Mesenchymal stem cell (in vitro differentiated cells and primary cell): Measurements from ENCODE around the gene TAF9.
A peak's percentile ranks its signal among the peaks of the same experiment; 100 is the strongest.

Source experiments
- DNase-seq: peaks from one replicate; pipeline ENCODE4 v3.0.0-alpha.2; 2013
- H2AFZ ChIP-seq: one replicate; pipeline ENCODE4 v1.6.1; 2013; ENCODE audit warnings: low read depth, mild to moderate bottlenecking, control low read depth, inconsistent platforms, low read length, moderate library complexity
- H2AK5ac ChIP-seq: 2 replicates; pipeline ENCODE4 v1.6.1; 2013; ENCODE audit warnings: low read length, moderate library complexity, mild to moderate bottlenecking, inconsistent platforms; ENCODE audit not compliant: severe bottlenecking
- H2BK120ac ChIP-seq: one replicate; pipeline ENCODE4 v1.6.1; 2013; ENCODE audit warnings: low read depth, mild to moderate bottlenecking, inconsistent platforms, low read length, moderate library complexity
- H2BK12ac ChIP-seq, 2 experiments: one replicate each; pipeline ENCODE4 v1.6.1; 2013; ENCODE audit warnings: inconsistent platforms in 2 of 2, low read length in 2 of 2, mild to moderate bottlenecking in 2 of 2, moderate library complexity in 2 of 2, control low read depth in 1 of 2
- H2BK15ac ChIP-seq: one replicate; pipeline ENCODE4 v1.6.1; 2013; ENCODE audit warnings: mild to moderate bottlenecking, low read depth, inconsistent platforms; ENCODE audit not compliant: poor library complexity, severe bottlenecking
- H2BK5ac ChIP-seq: 2 replicates; pipeline ENCODE4 v1.6.1; 2013; ENCODE audit warnings: low read depth, mild to moderate bottlenecking, low read length, control low read depth, inconsistent platforms; ENCODE audit not compliant: poor library complexity, severe bottlenecking
- H3K14ac ChIP-seq, 2 experiments: one replicate each; pipeline ENCODE4 v1.6.1; 2013; ENCODE audit warnings: inconsistent platforms in 2 of 2, low read length in 2 of 2, control low read depth in 1 of 2, mild to moderate bottlenecking in 1 of 2, moderate library complexity in 1 of 2
- H3K18ac ChIP-seq, 2 experiments: one replicate each; pipeline ENCODE4 v1.6.1; 2013; ENCODE audit warnings: inconsistent platforms in 2 of 2, low read length in 2 of 2, control low read depth in 1 of 2, low read depth in 1 of 2, mild to moderate bottlenecking in 1 of 2
- H3K23ac ChIP-seq, 2 experiments: one replicate each; pipeline ENCODE4 v1.6.1; 2013; ENCODE audit warnings: inconsistent platforms in 2 of 2, low read length in 2 of 2, mild to moderate bottlenecking in 2 of 2, moderate library complexity in 2 of 2, control low read depth in 1 of 2
- H3K27ac ChIP-seq: 2 replicates; pipeline ENCODE4 v1.5.1; 2013; ENCODE audit warnings: mild to moderate bottlenecking, moderate library complexity, low read length, control low read depth, inconsistent platforms; ENCODE audit not compliant: poor library complexity, severe bottlenecking
- H3K27me3 ChIP-seq, 2 experiments: 2 replicates each; pipeline versions ENCODE4 v1.6.1 to v1.7.0; 2013; ENCODE audit warnings: low read length in 2 of 2, mild to moderate bottlenecking in 2 of 2, moderate library complexity in 2 of 2, control low read depth in 1 of 2, inconsistent platforms in 1 of 2; ENCODE audit not compliant: control insufficient read depth in 1 of 2, insufficient read depth in 1 of 2
- H3K36me3 ChIP-seq, 2 experiments: 2 replicates each; pipeline versions ENCODE4 v1.6.1 to v1.7.0; 2013; ENCODE audit warnings: low read length in 2 of 2, control low read depth in 1 of 2, inconsistent platforms in 1 of 2, low read depth in 1 of 2, mild to moderate bottlenecking in 1 of 2; ENCODE audit not compliant: insufficient read depth in 2 of 2, control insufficient read depth in 1 of 2
- H3K4ac ChIP-seq, 2 experiments: one replicate each; pipeline ENCODE4 v1.6.1; 2013; ENCODE audit warnings: inconsistent platforms in 2 of 2, low read length in 2 of 2, mild to moderate bottlenecking in 2 of 2, moderate library complexity in 2 of 2, control low read depth in 1 of 2, low read depth in 1 of 2
- H3K4me1 ChIP-seq: 2 replicates; pipeline ENCODE4 v1.6.1; 2013; ENCODE audit warnings: low read depth, low read length, control low read depth; ENCODE audit not compliant: control insufficient read depth, insufficient read depth
- H3K4me2 ChIP-seq: 2 replicates; pipeline ENCODE4 v1.6.1; 2013; ENCODE audit warnings: low read length, mild to moderate bottlenecking, inconsistent platforms; ENCODE audit not compliant: poor library complexity, severe bottlenecking
- H3K4me3 ChIP-seq, 2 experiments: 2 replicates each; pipeline versions ENCODE4 v1.5.1 to v1.7.0; 2013; ENCODE audit warnings: low read length in 2 of 2, mild to moderate bottlenecking in 2 of 2, control low read depth in 1 of 2, low read depth in 1 of 2; ENCODE audit not compliant: insufficient read depth in 1 of 2
- H3K79me1 ChIP-seq: replicated peaks from 2 replicates; pipeline ENCODE4 v1.6.1; 2013; ENCODE audit warnings: mild to moderate bottlenecking, control low read depth, low read length, inconsistent platforms; ENCODE audit not compliant: poor library complexity, severe bottlenecking
- H3K9ac ChIP-seq: 2 replicates; pipeline ENCODE4 v1.7.0; 2013; ENCODE audit warnings: mild to moderate bottlenecking, low read length, moderate library complexity
- H3K9me3 ChIP-seq: 2 replicates; pipeline ENCODE4 v1.7.0; 2013; ENCODE audit warnings: mild to moderate bottlenecking, low read length; ENCODE audit not compliant: control insufficient read depth
- H4K8ac ChIP-seq: one replicate; pipeline ENCODE4 v1.6.1; 2013; ENCODE audit warnings: inconsistent platforms, mild to moderate bottlenecking, low read length, moderate library complexity
- H4K91ac ChIP-seq: one replicate; pipeline ENCODE4 v1.6.1; 2013; ENCODE audit warnings: mild to moderate bottlenecking, low read length, inconsistent platforms
- WGBS: methylation state at CpG from one replicate; pipeline ENCODE4 v1.1.7; 2013; ENCODE audit warnings: mixed read lengths; 5-methylcytosine and 5-hydroxymethylcytosine counted together

The TAF9 gene

DNA sequence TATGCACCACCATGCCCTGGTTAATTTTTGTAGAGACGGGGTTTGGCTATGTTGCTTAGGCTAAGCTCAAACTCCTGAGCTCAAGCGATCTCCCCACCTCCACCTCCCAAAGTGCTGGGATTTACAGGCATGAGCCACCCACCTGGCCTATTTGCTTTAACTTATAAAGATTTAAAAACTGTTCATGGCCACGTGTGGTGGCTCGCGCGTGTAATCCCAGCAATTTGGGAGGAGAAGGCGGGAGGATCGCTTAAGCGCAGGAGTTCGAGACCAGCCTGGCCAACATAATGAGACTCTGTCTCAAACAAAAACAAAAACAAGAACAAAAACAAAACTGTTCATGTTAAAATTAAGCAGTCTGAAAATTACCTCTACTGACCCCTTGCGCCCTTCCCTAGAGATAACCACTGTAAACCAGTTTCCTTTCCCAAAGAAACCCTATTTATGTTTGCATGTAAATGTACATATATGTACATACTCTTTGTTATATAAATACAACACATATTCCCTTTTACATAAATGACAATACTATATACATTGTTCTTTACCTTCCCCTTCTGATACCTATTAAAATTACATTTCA, 1.5 kb downstream of the TAF9 start:
- peak; percentile 11 for DNase-seq
- peak overlapping the region; percentile 26 for H2AK5ac ChIP-seq
- H3K4me2 ChIP-seq = peak overlapping the region; percentile 26
- no peak overlapping the region for H2BK15ac ChIP-seq
- no peak overlapping the region for H3K18ac ChIP-seq
- H2BK120ac ChIP-seq = no peak overlapping the region
- WGBS = 91% methylated on average over 10 of the region's 11 CpGs
- peak overlapping the region; percentile 100 for H3K9ac ChIP-seq
- no peak overlapping the region for H3K23ac ChIP-seq
- peaks cover 8% of the 10 kb centered on the region for H3K79me1 ChIP-seq
- H3K27me3 ChIP-seq = no peaks in the 10 kb centered on the region
- no peak overlapping the region for H2AFZ ChIP-seq
- H3K14ac ChIP-seq = no peak overlapping the region
- no peak overlapping the region for H3K4ac ChIP-seq
- no peak overlapping the region for H2BK12ac ChIP-seq
- H3K4me1 ChIP-seq = peaks cover 4% of the 10 kb centered on the region
- no peaks in the 10 kb centered on the region for H3K9me3 ChIP-seq
- no peak overlapping the region for H2BK5ac ChIP-seq
- H3K27ac ChIP-seq = no peak overlapping the region
- H4K91ac ChIP-seq = no peak overlapping the region
- no peak overlapping the region for H4K8ac ChIP-seq
- H3K36me3 ChIP-seq = peaks cover 16 to 38% of the 10 kb centered on the region in 2 experiments
- H3K4me3 ChIP-seq = peak overlapping the region in 1 of 2 experiments; percentile 86

DNA sequence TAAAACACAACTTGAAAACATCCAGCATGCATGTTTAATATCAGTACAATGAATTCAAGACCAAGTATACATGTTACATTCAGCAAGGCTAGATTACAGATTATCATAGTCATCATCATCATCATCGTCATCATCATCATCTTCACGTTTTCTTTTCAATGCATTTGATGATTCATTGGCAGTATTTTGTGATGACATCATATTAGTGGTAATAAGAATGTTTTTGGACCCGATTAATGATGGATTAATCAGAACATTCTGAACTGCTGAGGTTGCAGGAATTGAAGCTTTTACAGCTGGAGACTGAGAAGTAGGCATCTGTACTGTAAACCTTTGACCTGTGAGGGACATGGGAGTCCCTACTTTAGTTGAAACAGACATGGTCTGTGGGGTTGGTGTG, 4.5 kb downstream of the TAF9 start:
- peaks cover 20 to 57% of the 10 kb centered on the region in 2 experiments for H3K36me3 ChIP-seq
- no peak overlapping the region for H2BK120ac ChIP-seq
- no peak overlapping the region for H3K14ac ChIP-seq
- no peaks in the 10 kb centered on the region for H3K27me3 ChIP-seq
- no peak overlapping the region for H2AFZ ChIP-seq
- no peak overlapping the region for H2AK5ac ChIP-seq
- H3K18ac ChIP-seq = no peak overlapping the region
- H3K4me1 ChIP-seq = peaks cover 4% of the 10 kb centered on the region
- H3K9me3 ChIP-seq = no peaks in the 10 kb centered on the region
- H2BK15ac ChIP-seq = no peak overlapping the region
- H4K91ac ChIP-seq = no peak overlapping the region
- peak overlapping the region; percentile 10 for H3K9ac ChIP-seq
- no peak overlapping the region for H3K27ac ChIP-seq
- DNase-seq = no peak
- peaks cover 7% of the 10 kb centered on the region for H3K79me1 ChIP-seq
- WGBS = 83% methylated on average over 3 of the region's 3 CpGs
- no peak overlapping the region for H3K23ac ChIP-seq
- no peak overlapping the region for H3K4me3 ChIP-seq
- no peak overlapping the region for H3K4ac ChIP-seq
- no peak overlapping the region for H2BK12ac ChIP-seq
- no peak overlapping the region for H2BK5ac ChIP-seq
- H3K4me2 ChIP-seq = no peak overlapping the region
- H4K8ac ChIP-seq = no peak overlapping the region

- H4K91ac ChIP-seq = no peak overlapping the region
These were observed 4.9 kb downstream of the TAF9 start for GRCh38 chr5:69364414-69364813.

DNA sequence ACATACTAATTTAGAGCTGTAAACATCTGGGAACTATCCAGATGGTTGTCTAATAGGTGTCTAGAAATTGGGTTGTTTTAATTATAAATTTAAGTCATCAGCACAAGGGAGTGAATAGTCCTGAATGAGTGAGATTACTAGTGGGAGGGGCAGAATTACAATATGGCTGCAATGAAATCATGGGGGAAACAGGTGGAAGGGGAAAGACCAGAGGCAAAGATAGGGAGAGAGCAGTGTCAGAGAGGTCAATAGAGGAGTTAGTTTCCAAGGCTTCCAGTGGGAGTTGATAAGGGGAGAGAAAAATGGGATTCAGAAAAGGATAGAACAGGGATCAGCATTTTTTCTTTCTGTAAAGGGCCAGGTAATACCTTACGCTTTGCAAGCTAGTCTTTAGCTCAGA, 8.9 kb downstream of the TAF9 start:
- no peak overlapping the region for H3K23ac ChIP-seq
- peaks cover 17% of the 10 kb centered on the region for H3K79me1 ChIP-seq
- H2BK12ac ChIP-seq = no peak overlapping the region
- H3K4me1 ChIP-seq = no peaks in the 10 kb centered on the region
- H3K27ac ChIP-seq = no peak overlapping the region
- H4K8ac ChIP-seq = no peak overlapping the region
- no peak overlapping the region for H2AK5ac ChIP-seq
- H3K36me3 ChIP-seq = peaks cover 16 to 70% of the 10 kb centered on the region in 2 experiments
- H2BK120ac ChIP-seq = no peak overlapping the region
- no peaks in the 10 kb centered on the region for H3K27me3 ChIP-seq
- no peak overlapping the region for H3K9ac ChIP-seq
- no peak overlapping the region for H2BK15ac ChIP-seq
- H3K4me2 ChIP-seq = no peak overlapping the region
- no peak overlapping the region for H2AFZ ChIP-seq
- no peak overlapping the region for H3K4me3 ChIP-seq
- H3K14ac ChIP-seq = no peak overlapping the region
- no peak overlapping the region for H2BK5ac ChIP-seq
- no peak overlapping the region for H4K91ac ChIP-seq
- no peak overlapping the region for H3K18ac ChIP-seq
- no peak overlapping the region for H3K4ac ChIP-seq
- WGBS = no CpG with 5 or more reads among the region's 1 CpG
- DNase-seq = no peak
- no peaks in the 10 kb centered on the region for H3K9me3 ChIP-seq

More at GRCh38 chr5:69364414-69364813, 4.9 kb downstream of the TAF9 start:
- Histone ChIP-seq H3K14ac (no peak overlapping the region), H3K23ac (no peak overlapping the region), H3K27me3 (no peaks in the 10 kb centered on the region), H3K27ac (no peak overlapping the region), H2AK5ac (no peak overlapping the region), H3K4me2 (no peak overlapping the region), H3K4ac (no peak overlapping the region), H3K9me3 (no peaks in the 10 kb centered on the region), H2BK15ac (no peak overlapping the region), H3K4me3 (no peak overlapping the region), H2AFZ (no peak overlapping the region), H2BK12ac (no peak overlapping the region), H3K9ac (peak overlapping the region; percentile 10), H3K79me1 (peaks cover 8% of the 10 kb centered on the region), H3K36me3 (peaks cover 20 to 62% of the 10 kb centered on the region in 2 experiments), H2BK5ac (no peak overlapping the region), H2BK120ac (no peak overlapping the region), H3K4me1 (peaks cover 4% of the 10 kb centered on the region), H3K18ac (no peak overlapping the region), H4K8ac (no peak overlapping the region)
- DNase-seq = peak; percentile 49
- 82% methylated on average over 2 of the region's 3 CpGs for WGBS
